ENCODE measurements around the gene TNS2.
"Not testable (repeated sequence)": the region's sequence is repeated elsewhere in the genome, so short reads cannot be mapped to it uniquely, and the experiment has no call there.

TNS2 gene

GRCh38 chr12:53010955-53011354 is 38.9 kb upstream of the TNS2 start:
- H3K36me3 ChIP-seq (ENCODE audit: control insufficient read depth in 2 of 2, insufficient read depth in 2 of 2, low read length in 2 of 2) = peaks cover 5 to 10% of the 10 kb centered on the region in 2 donors
- H3K9ac ChIP-seq (ENCODE audit: low read depth in 1 of 2, low read length in 2 of 2) = no peak overlapping the region
- no peaks in the 10 kb centered on the region for H3K9me3 ChIP-seq (ENCODE audit: control insufficient read depth in 2 of 2, low read length in 2 of 2)
- H3K4me3 ChIP-seq (ENCODE audit: low read length in 2 of 2) = no peak overlapping the region
- H3K27me3 ChIP-seq (ENCODE audit: control insufficient read depth in 2 of 2, insufficient read depth in 2 of 2, low read length in 2 of 2) = no peaks in the 10 kb centered on the region
- peaks cover 17 to 20% of the 10 kb centered on the region in 2 donors for H3K4me1 ChIP-seq (ENCODE audit: control insufficient read depth in 2 of 2, insufficient read depth in 2 of 2, low read length in 2 of 2)
- no peak overlapping the region for H3K27ac ChIP-seq (ENCODE audit: low read depth in 2 of 2, low read length in 2 of 2)

GRCh38 chr12:53011889-53012288 is 38.0 kb upstream of the TNS2 start:
- peaks cover 5 to 19% of the 10 kb centered on the region in 2 donors for H3K36me3 ChIP-seq (ENCODE audit: control insufficient read depth in 2 of 2, insufficient read depth in 2 of 2, low read length in 2 of 2)
- no peak overlapping the region for H3K4me3 ChIP-seq (ENCODE audit: low read length in 2 of 2)
- H3K9ac ChIP-seq (ENCODE audit: low read depth in 1 of 2, low read length in 2 of 2) = no peak overlapping the region
- H3K27me3 ChIP-seq (ENCODE audit: control insufficient read depth in 2 of 2, insufficient read depth in 2 of 2, low read length in 2 of 2) = no peaks in the 10 kb centered on the region
- no peaks in the 10 kb centered on the region for H3K9me3 ChIP-seq (ENCODE audit: control insufficient read depth in 2 of 2, low read length in 2 of 2)
- H3K27ac ChIP-seq (ENCODE audit: low read depth in 2 of 2, low read length in 2 of 2) = no peak overlapping the region
- H3K4me1 ChIP-seq (ENCODE audit: control insufficient read depth in 2 of 2, insufficient read depth in 2 of 2, low read length in 2 of 2) = peaks cover 17 to 19% of the 10 kb centered on the region in 2 donors

- H3K4me1 ChIP-seq (ENCODE audit: control insufficient read depth in 2 of 2, insufficient read depth in 2 of 2, low read length in 2 of 2) = peaks cover 8 to 12% of the 10 kb centered on the region in 2 donors
- no peak overlapping the region for H3K9ac ChIP-seq (ENCODE audit: low read depth in 1 of 2, low read length in 2 of 2)
- no peak overlapping the region for H3K27ac ChIP-seq (ENCODE audit: low read depth in 2 of 2, low read length in 2 of 2)
- H3K4me3 ChIP-seq (ENCODE audit: low read length in 2 of 2) = no peak overlapping the region
- H3K36me3 ChIP-seq (ENCODE audit: control insufficient read depth in 2 of 2, insufficient read depth in 2 of 2, low read length in 2 of 2) = peaks cover 11 to 26% of the 10 kb centered on the region in 2 donors
- no peaks in the 10 kb centered on the region for H3K9me3 ChIP-seq (ENCODE audit: control insufficient read depth in 2 of 2, low read length in 2 of 2)
- H3K27me3 ChIP-seq (ENCODE audit: control insufficient read depth in 2 of 2, insufficient read depth in 2 of 2, low read length in 2 of 2) = no peaks in the 10 kb centered on the region
Observed at GRCh38 chr12:53012928-53013327, 36.9 kb upstream of the TNS2 start.

GRCh38 chr12:53014709-53015108 is 35.2 kb upstream of the TNS2 start:
- H3K27me3 ChIP-seq (ENCODE audit: control insufficient read depth in 2 of 2, insufficient read depth in 2 of 2, low read length in 2 of 2) = no peaks in the 10 kb centered on the region
- no peak overlapping the region for H3K27ac ChIP-seq (ENCODE audit: low read depth in 2 of 2, low read length in 2 of 2)
- peaks cover 0 to 4% of the 10 kb centered on the region in 2 donors for H3K4me1 ChIP-seq (ENCODE audit: control insufficient read depth in 2 of 2, insufficient read depth in 2 of 2, low read length in 2 of 2)
- H3K4me3 ChIP-seq (ENCODE audit: low read length in 2 of 2) = no peak overlapping the region
- H3K9ac ChIP-seq (ENCODE audit: low read depth in 1 of 2, low read length in 2 of 2) = no peak overlapping the region
- no peaks in the 10 kb centered on the region for H3K9me3 ChIP-seq (ENCODE audit: control insufficient read depth in 2 of 2, low read length in 2 of 2)
- H3K36me3 ChIP-seq (ENCODE audit: control insufficient read depth in 2 of 2, insufficient read depth in 2 of 2, low read length in 2 of 2) = peaks cover 17 to 39% of the 10 kb centered on the region in 2 donors

- H3K27ac ChIP-seq (ENCODE audit: low read depth in 2 of 2, low read length in 2 of 2) = no peak overlapping the region
- H3K9ac ChIP-seq (ENCODE audit: low read depth in 1 of 2, low read length in 2 of 2) = no peak overlapping the region
- H3K36me3 ChIP-seq (ENCODE audit: control insufficient read depth in 2 of 2, insufficient read depth in 2 of 2, low read length in 2 of 2) = peaks cover 65 to 77% of the 10 kb centered on the region in 2 donors
- H3K9me3 ChIP-seq (ENCODE audit: control insufficient read depth in 2 of 2, low read length in 2 of 2) = no peaks in the 10 kb centered on the region
- no peaks in the 10 kb centered on the region for H3K27me3 ChIP-seq (ENCODE audit: control insufficient read depth in 2 of 2, insufficient read depth in 2 of 2, low read length in 2 of 2)
- H3K4me1 ChIP-seq (ENCODE audit: control insufficient read depth in 2 of 2, insufficient read depth in 2 of 2, low read length in 2 of 2) = no peaks in the 10 kb centered on the region
- H3K4me3 ChIP-seq (ENCODE audit: low read length in 2 of 2) = no peak overlapping the region
Observed at GRCh38 chr12:53025250-53025649, 24.6 kb upstream of the TNS2 start.

GRCh38 chr12:53027014-53027413 is 22.9 kb upstream of the TNS2 start:
- not testable (repeated sequence) for H3K9me3 ChIP-seq (ENCODE audit: control insufficient read depth in 2 of 2, low read length in 2 of 2); H3K4me1 ChIP-seq (ENCODE audit: control insufficient read depth in 2 of 2, insufficient read depth in 2 of 2, low read length in 2 of 2); H3K4me3 ChIP-seq (ENCODE audit: low read length in 2 of 2); H3K9ac ChIP-seq (ENCODE audit: low read depth in 1 of 2, low read length in 2 of 2); H3K27me3 ChIP-seq (ENCODE audit: control insufficient read depth in 2 of 2, insufficient read depth in 2 of 2, low read length in 2 of 2); H3K27ac ChIP-seq (ENCODE audit: low read depth in 2 of 2, low read length in 2 of 2)
- peaks cover 61 to 75% of the 10 kb centered on the region in 2 donors for H3K36me3 ChIP-seq (ENCODE audit: control insufficient read depth in 2 of 2, insufficient read depth in 2 of 2, low read length in 2 of 2)

GRCh38 chr12:53031616-53032015 is 18.2 kb upstream of the TNS2 start:
- Histone ChIP-seq H3K4me1 (ENCODE audit: control insufficient read depth in 2 of 2, insufficient read depth in 2 of 2, low read length in 2 of 2) (no peaks in the 10 kb centered on the region), H3K36me3 (ENCODE audit: control insufficient read depth in 2 of 2, insufficient read depth in 2 of 2, low read length in 2 of 2) (peaks cover 54 to 71% of the 10 kb centered on the region in 2 donors), H3K27me3 (ENCODE audit: control insufficient read depth in 2 of 2, insufficient read depth in 2 of 2, low read length in 2 of 2) (no peaks in the 10 kb centered on the region), H3K27ac (ENCODE audit: low read depth in 2 of 2, low read length in 2 of 2) (no peak overlapping the region), H3K9me3 (ENCODE audit: control insufficient read depth in 2 of 2, low read length in 2 of 2) (no peaks in the 10 kb centered on the region), H3K4me3 (ENCODE audit: low read length in 2 of 2) (no peak overlapping the region), H3K9ac (ENCODE audit: low read depth in 1 of 2, low read length in 2 of 2) (no peak overlapping the region)

- not testable (repeated sequence) for H3K9me3 ChIP-seq (ENCODE audit: control insufficient read depth in 2 of 2, low read length in 2 of 2); H3K4me1 ChIP-seq (ENCODE audit: control insufficient read depth in 2 of 2, insufficient read depth in 2 of 2, low read length in 2 of 2); H3K27ac ChIP-seq (ENCODE audit: low read depth in 2 of 2, low read length in 2 of 2); H3K4me3 ChIP-seq (ENCODE audit: low read length in 2 of 2); H3K9ac ChIP-seq (ENCODE audit: low read depth in 1 of 2, low read length in 2 of 2); H3K27me3 ChIP-seq (ENCODE audit: control insufficient read depth in 2 of 2, insufficient read depth in 2 of 2, low read length in 2 of 2)
- H3K36me3 ChIP-seq (ENCODE audit: control insufficient read depth in 2 of 2, insufficient read depth in 2 of 2, low read length in 2 of 2) = peaks cover 59 to 69% of the 10 kb centered on the region in 2 donors
Observed at GRCh38 chr12:53033832-53034231, 16.0 kb upstream of the TNS2 start.

- Histone ChIP-seq H3K4me1 (ENCODE audit: control insufficient read depth in 2 of 2, insufficient read depth in 2 of 2, low read length in 2 of 2) (no peaks in the 10 kb centered on the region), H3K9ac (ENCODE audit: low read depth in 1 of 2, low read length in 2 of 2) (no peak overlapping the region), H3K27ac (ENCODE audit: low read depth in 2 of 2, low read length in 2 of 2) (no peak overlapping the region), H3K36me3 (ENCODE audit: control insufficient read depth in 2 of 2, insufficient read depth in 2 of 2, low read length in 2 of 2) (peaks cover 65 to 71% of the 10 kb centered on the region in 2 donors), H3K9me3 (ENCODE audit: control insufficient read depth in 2 of 2, low read length in 2 of 2) (no peaks in the 10 kb centered on the region), H3K4me3 (ENCODE audit: low read length in 2 of 2) (no peak overlapping the region), H3K27me3 (ENCODE audit: control insufficient read depth in 2 of 2, insufficient read depth in 2 of 2, low read length in 2 of 2) (no peaks in the 10 kb centered on the region)
Observed at GRCh38 chr12:53034459-53034858, 15.4 kb upstream of the TNS2 start.

GRCh38 chr12:53036802-53037201 is 13.1 kb upstream of the TNS2 start:
- no peaks in the 10 kb centered on the region for H3K27me3 ChIP-seq (ENCODE audit: control insufficient read depth in 2 of 2, insufficient read depth in 2 of 2, low read length in 2 of 2)
- no peak overlapping the region for H3K9ac ChIP-seq (ENCODE audit: low read depth in 1 of 2, low read length in 2 of 2)
- H3K4me1 ChIP-seq (ENCODE audit: control insufficient read depth in 2 of 2, insufficient read depth in 2 of 2, low read length in 2 of 2) = no peaks in the 10 kb centered on the region
- no peaks in the 10 kb centered on the region for H3K9me3 ChIP-seq (ENCODE audit: control insufficient read depth in 2 of 2, low read length in 2 of 2)
- H3K27ac ChIP-seq (ENCODE audit: low read depth in 2 of 2, low read length in 2 of 2) = no peak overlapping the region
- H3K36me3 ChIP-seq (ENCODE audit: control insufficient read depth in 2 of 2, insufficient read depth in 2 of 2, low read length in 2 of 2) = peaks cover 58 to 65% of the 10 kb centered on the region in 2 donors
- H3K4me3 ChIP-seq (ENCODE audit: low read length in 2 of 2) = no peak overlapping the region

- no peaks in the 10 kb centered on the region for H3K27me3 ChIP-seq (ENCODE audit: control insufficient read depth in 2 of 2, insufficient read depth in 2 of 2, low read length in 2 of 2)
- H3K9me3 ChIP-seq (ENCODE audit: control insufficient read depth in 2 of 2, low read length in 2 of 2) = no peaks in the 10 kb centered on the region
- peaks cover 41 to 46% of the 10 kb centered on the region in 2 donors for H3K36me3 ChIP-seq (ENCODE audit: control insufficient read depth in 2 of 2, insufficient read depth in 2 of 2, low read length in 2 of 2)
- no peak overlapping the region for H3K9ac ChIP-seq (ENCODE audit: low read depth in 1 of 2, low read length in 2 of 2)
- peaks cover 4 to 9% of the 10 kb centered on the region in 2 donors for H3K4me1 ChIP-seq (ENCODE audit: control insufficient read depth in 2 of 2, insufficient read depth in 2 of 2, low read length in 2 of 2)
- no peak overlapping the region for H3K4me3 ChIP-seq (ENCODE audit: low read length in 2 of 2)
- no peak overlapping the region for H3K27ac ChIP-seq (ENCODE audit: low read depth in 2 of 2, low read length in 2 of 2)
Observed at GRCh38 chr12:53039851-53040250, 10.0 kb upstream of the TNS2 start.

All from mucosa of rectum (tissue), 2 donors.